Thoracic aorta (tissue), 2 donors: ENCODE data around the gene SFT2D1. TPM values are rescaled to one million over a fixed set of nuclear protein-coding genes. Genes with fewer than 3 reads are reported as not detected.
"Not testable (repeated sequence)": the region's sequence is repeated elsewhere in the genome, so short reads cannot be mapped to it uniquely, and the experiment has no call there.

Experiments used
- ATAC-seq: fragments of 150-250 bp; one replicate; pipeline ENCODE4 v1.8.0; 2017; ENCODE audit warnings: low read depth; ENCODE audit not compliant: insufficient number of reproducible peaks, low FRiP score
- DNase-seq: peaks from one replicate; pipeline ENCODE4 v3.0.0-alpha.2; 2020; ENCODE audit warnings: low spot score
- H3K27ac ChIP-seq, 2 donors: fragments of 200-600 bp; sonication (generic); 1 replicate in 1 of 2; 2 replicates in 1 of 2; pipeline ENCODE4 v1.5.1; 2016; ENCODE audit warnings: mild to moderate bottlenecking in 2 of 2, moderate library complexity in 2 of 2
- H3K27me3 ChIP-seq: fragments of 200-600 bp; sonication (generic); replicated peaks from 2 replicates; pipeline ENCODE4 v1.6.0; 2016; ENCODE audit warnings: mild to moderate bottlenecking; ENCODE audit not compliant: insufficient read depth
- H3K36me3 ChIP-seq: fragments of 200-600 bp; sonication (generic); one replicate; pipeline ENCODE4 v1.5.1; 2016
- H3K4me1 ChIP-seq, 2 donors: fragments of 200-600 bp; sonication (generic); 1 replicate in 1 of 2; 2 replicates in 1 of 2; pipeline versions ENCODE4 v1.5.1 to v1.6.0; 2016; ENCODE audit warnings: low read depth in 2 of 2, mild to moderate bottlenecking in 1 of 2; ENCODE audit not compliant: control insufficient read depth in 1 of 2
- H3K4me3 ChIP-seq: fragments of 200-600 bp; sonication (generic); 2 replicates; pipeline ENCODE4 v1.5.1; 2016; ENCODE audit warnings: mild to moderate bottlenecking
- H3K9me3 ChIP-seq: fragments of 200-600 bp; sonication (generic); 2 replicates; pipeline ENCODE4 v1.5.1; 2016
- CTCF ChIP-seq: fragments of 200-600 bp; sonication (generic); IDR thresholded peaks from one replicate; pipeline ENCODE4 v1.5.1; 2019; ENCODE audit warnings: antibody characterized with exemption
- total RNA-seq, 2 donors: library from RNA; depleted of rRNA; stranded (reverse); fragments of >200 nt; gene quantifications; one replicate each; pipeline versions ENCODE4 v1.1.0 to v1.2.3, GENCODE V29; 2016

SFT2D1 gene
- total RNA-seq = 10 to 100 TPM; 23.3 to 27.9 TPM

DNA sequence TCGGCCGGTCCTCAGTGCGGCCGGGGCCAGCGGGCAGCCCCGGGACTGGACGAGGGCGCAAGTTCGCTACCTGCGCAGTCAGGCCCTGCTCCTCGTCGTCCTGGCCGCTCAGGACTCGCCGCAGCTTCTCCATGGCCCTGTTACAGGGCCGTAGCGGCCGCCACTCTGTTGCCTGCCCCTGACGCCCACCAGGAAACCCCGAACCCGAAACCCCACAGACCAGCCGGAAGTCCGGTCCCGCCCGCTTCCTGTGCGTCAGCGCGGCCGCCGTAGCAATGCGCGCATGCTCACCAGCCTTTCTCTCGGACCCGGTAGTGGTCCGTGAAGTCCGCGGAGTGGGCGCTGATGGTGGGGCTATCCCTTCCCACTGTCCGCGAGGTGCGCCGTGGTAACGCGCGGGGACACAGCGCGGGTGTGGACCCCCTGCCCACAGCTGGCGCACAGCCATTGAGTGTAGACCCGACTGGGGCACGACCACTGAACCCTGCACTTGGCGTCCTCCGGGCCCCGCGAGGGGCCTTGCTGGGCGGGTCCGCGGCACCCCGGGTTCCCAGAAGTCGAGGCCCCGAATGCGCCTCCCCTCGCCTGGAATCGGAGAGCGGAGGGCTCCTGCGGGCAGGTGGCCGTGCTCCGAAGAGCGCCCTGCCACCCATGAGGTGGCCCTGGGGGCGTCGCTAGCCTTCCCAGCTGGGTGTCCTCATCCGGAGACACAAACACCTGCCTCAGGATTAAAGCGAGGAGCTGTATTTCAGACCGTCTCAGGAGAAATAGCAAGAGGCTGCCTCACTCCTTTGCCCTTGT, at the start of gene SFT2D1:
TSS of gene SFT2D1 (minus strand) at position 197 of the 801 bp plus-strand sequence. CDS start at position 133, 64 bp downstream.
- Histone ChIP-seq H3K4me3 (peak within 1 kb of the TSS; percentile 100), H3K27me3 (no peaks in the 10 kb centered on the region), H3K27ac (peak within 1 kb of the TSS; percentile 86 to 90), H3K36me3 (no peaks in the 10 kb centered on the region), H3K9me3 (no peaks in the 10 kb centered on the region), H3K4me1 (peaks cover 14 to 48% of the 10 kb centered on the region in 2 donors)
- ATAC-seq (peak; percentile 82), DNase-seq (peak; percentile 52)
- no peak for TF ChIP-seq CTCF

DNA sequence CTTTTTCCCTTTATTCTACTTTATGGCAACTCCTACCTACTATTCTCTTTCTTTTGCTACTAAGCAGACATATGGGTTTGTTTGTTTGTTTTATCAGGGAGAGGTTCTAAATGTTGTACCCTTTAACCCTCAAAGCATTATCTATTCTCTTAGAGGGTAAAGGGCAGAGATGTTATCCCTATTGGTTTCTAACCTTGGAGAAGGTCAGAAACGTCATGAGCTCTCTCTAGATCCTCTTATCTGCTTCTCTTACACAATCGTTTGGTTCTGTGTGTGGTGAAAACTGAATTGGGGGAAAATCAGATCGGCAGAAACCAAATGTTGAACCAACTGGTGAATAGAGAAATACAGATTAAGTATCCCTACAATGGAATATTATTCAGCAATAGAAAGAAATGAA, 46.8 kb upstream of the SFT2D1 start:
- no peak for TF ChIP-seq CTCF
- no peaks in the 10 kb centered on the region for H3K27me3 ChIP-seq
- no peak overlapping the region for H3K4me3 ChIP-seq
- no peak overlapping the region for H3K27ac ChIP-seq
- DNase-seq (no peak), ATAC-seq (no peak)
- H3K36me3 ChIP-seq = no peaks in the 10 kb centered on the region
- peaks cover 0 to under 1% of the 10 kb centered on the region in 2 donors for H3K4me1 ChIP-seq
- H3K9me3 ChIP-seq = no peaks in the 10 kb centered on the region

GRCh38 chr6:166388290-166389004, 46.1 kb upstream of the SFT2D1 start:
- H3K27ac ChIP-seq = no peak overlapping the region
- H3K27me3 ChIP-seq = no peaks in the 10 kb centered on the region
- no peaks in the 10 kb centered on the region for H3K36me3 ChIP-seq
- peaks cover 0 to 4% of the 10 kb centered on the region in 2 donors for H3K4me1 ChIP-seq
- no peak overlapping the region for H3K4me3 ChIP-seq
- DNase-seq (no peak), ATAC-seq (no peak)
- no peak for TF ChIP-seq CTCF
- H3K9me3 ChIP-seq = no peaks in the 10 kb centered on the region

- no peaks in the 10 kb centered on the region for H3K36me3 ChIP-seq
- no peaks in the 10 kb centered on the region for H3K9me3 ChIP-seq
- no peak overlapping the region for H3K27ac ChIP-seq
- H3K4me3 ChIP-seq = no peak overlapping the region
- DNase-seq = no peak
- no peak for ATAC-seq
- H3K27me3 ChIP-seq = no peaks in the 10 kb centered on the region
- peaks cover 0 to 4% of the 10 kb centered on the region in 2 donors for H3K4me1 ChIP-seq
- no peak for TF ChIP-seq CTCF
Measured at GRCh38 chr6:166387642-166388289, 45.4 kb upstream of the SFT2D1 start.

GRCh38 chr6:166387098-166387497, 44.8 kb upstream of the SFT2D1 start:
- not testable (repeated sequence) for ATAC-seq, H3K27ac ChIP-seq

More at GRCh38 chr6:166387098-166387497, 44.8 kb upstream of the SFT2D1 start:
- H3K36me3 ChIP-seq, H3K27me3 ChIP-seq, H3K4me1 ChIP-seq, H3K4me3 ChIP-seq, DNase-seq, H3K9me3 ChIP-seq: not testable (repeated sequence)
